H1 (cell line): ENCODE data around the gene ANKRD60. TPM values are rescaled to one million over a fixed set of nuclear protein-coding genes. Genes with fewer than 3 reads are reported as not detected.

Experiments used
- BACH1 ChIP-seq: IDR thresholded peaks from 2 replicates; pipeline ENCODE4 v1.6.1; 2012; ENCODE audit warnings: low read length, improper control_type of control experiment
- JUND ChIP-seq: IDR thresholded peaks from 2 replicates; pipeline ENCODE4 v1.6.1; 2011; ENCODE audit warnings: mild to moderate bottlenecking, improper control_type of control experiment, low read length
- polyA plus RNA-seq, 7 experiments: library from polyadenylated mRNA; depleted of rRNA in 3 of 7; stranded (reverse) in 5 of 7; unstranded in 2 of 7; fragments of >200 nt in 5 of 7; fragments of 200-250 nt in 2 of 7; gene quantifications; 1 replicate in 5 of 7; 2 replicates in 1 of 7; 4 replicates in 1 of 7; pipeline versions ENCODE4 v1.2.1 to v1.2.3, GENCODE V29; 2011 to 2013; ENCODE audit warnings: missing spikeins in 2 of 7, mixed read lengths in 2 of 7
- total RNA-seq: library from RNA; stranded (reverse); fragmentation: NEBNext Ultra II Directional; extraction: Animal tissue kit (Norgen Biotek cat#: 25700); gene quantifications from 2 replicates; pipeline ENCODE4 v1.2.1, GENCODE V29; 2021

ANKRD60 gene
- total and polyA plus RNA-seq, 2 of the 8 experiments (the other 6 are each of a cell fraction or from before 2014, with no cell fraction given): not detected

GRCh38 chr20:58179432-58180099 lies 48.9 kb downstream of the ANKRD60 start (continued):
- TF ChIP-seq BACH1 (peak; percentile 81), JUND (no peak)
